Prostate gland (tissue), 2 donors: ENCODE data around the gene DENND4C.

Experiments used
- CTCF ChIP-seq, 4 experiments: fragments of 200-600 bp in 2 of 4; fragments of 450-650 bp in 2 of 4; sonication (generic) in 2 of 4; IDR thresholded peaks; 1 replicate in 3 of 4; 2 replicates in 1 of 4; pipeline ENCODE4 v1.5.1; 2016 to 2019; ENCODE audit warnings: antibody characterized with exemption in 4 of 4, mild to moderate bottlenecking in 2 of 4, moderate library complexity in 2 of 4
- POLR2A ChIP-seq: fragments of 450-650 bp; IDR thresholded peaks from one replicate; pipeline ENCODE4 v1.6.1; 2016; ENCODE audit warnings: antibody characterized with exemption, mild to moderate bottlenecking

GRCh38 chr9:19283072-19283710, 52.7 kb downstream of the DENND4C start:
- TF ChIP-seq CTCF (IDR thresholded peaks at IDR 0.05) (no peak), POLR2A (no peak)
